Posterior vena cava (tissue), 2 donors: ENCODE results near the gene BRD1. TPM values are rescaled to one million over a fixed set of nuclear protein-coding genes. Genes with fewer than 3 reads are reported as not detected.
"Not testable (repeated sequence)": the region's sequence is repeated elsewhere in the genome, so short reads cannot be mapped to it uniquely, and the experiment has no call there.

ENCODE experiments used
- DNase-seq: peaks from one replicate; pipeline ENCODE4 v3.0.0-alpha.2; 2020; ENCODE audit warnings: low spot score
- intact Hi-C, 2 donors: fragments of 100-400 bp; cut with DNase I; formaldehyde crosslinking; loops; one replicate each; pipeline versions ENCODE4 v1.14.1 to v1.14.2; 2022 to 2023
- total RNA-seq, 2 donors: library from RNA; stranded (reverse); fragmentation: NEBNext Ultra II Directional; extraction: Animal tissue kit (Norgen Biotek cat#: 25700); gene quantifications; one replicate each; pipeline ENCODE4 v1.2.1, GENCODE V29; 2021
- donor health status: DM: yes; HTN: yes; CAD: no.
- donor health status: DM: yes; HTN: yes; CAD: no.

Gene BRD1
- total RNA-seq, 2 donors from 2014 or later, result 20.8 to 21.7 TPM

DNA sequence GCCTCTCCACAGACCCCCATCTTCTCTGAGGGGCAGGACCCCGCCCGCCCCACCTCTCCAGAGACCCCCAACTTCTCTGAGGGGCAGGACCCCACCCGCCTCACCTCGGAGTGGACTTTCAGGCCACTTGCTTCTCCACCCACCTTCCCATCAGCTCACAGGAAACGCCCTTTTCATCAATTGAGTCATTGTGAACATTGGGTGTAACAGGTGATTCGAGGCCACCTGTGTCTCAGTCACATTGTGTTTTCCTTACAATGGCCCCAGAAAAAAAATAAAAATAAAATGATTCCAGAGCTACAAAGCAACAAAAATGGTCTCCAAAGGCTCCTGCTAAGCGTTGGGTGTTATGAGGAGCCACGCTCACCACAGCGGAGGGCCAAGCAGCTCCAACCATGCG lies 36.0 kb downstream of the BRD1 start:
- intact Hi-C loops, result no loop called here
- DNase-seq, result no peak

GRCh38 chr22:49790912-49791311 lies 36.8 kb downstream of the BRD1 start:
- DNase-seq, result no peak
- intact Hi-C loops, result no loop called here

- intact Hi-C loops, result loop anchor here in 1 of 2 donors (10.0 kb wide), 1 partner anchor 425 kb away; no protein-coding TSS in a partner anchor
- no peak for DNase-seq
Measured at GRCh38 chr22:49789289-49790141, 38.2 kb downstream of the BRD1 start.

DNA sequence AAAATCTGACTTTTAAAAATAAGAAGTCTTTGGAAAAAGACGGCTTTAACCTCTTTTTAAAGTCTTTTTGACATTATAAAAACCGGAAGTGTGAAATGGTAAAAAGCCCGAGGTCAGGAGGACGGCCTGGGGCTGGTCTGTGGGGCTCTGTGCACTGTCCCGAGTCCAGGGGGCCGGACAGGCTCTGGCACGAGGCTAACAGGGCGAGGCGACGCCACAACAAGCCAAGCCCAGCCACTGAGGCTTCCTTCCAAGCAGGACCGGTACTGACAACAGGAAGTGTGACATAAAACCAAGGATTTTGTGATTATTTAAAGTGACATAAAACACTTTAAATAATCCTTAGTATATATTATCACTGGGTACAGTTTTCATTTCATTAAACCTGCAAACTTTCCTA lies 39.2 kb downstream of the BRD1 start:
- intact Hi-C loops, result loop anchor here in 1 of 2 donors (10.0 kb wide), 1 partner anchor 426 kb away; no protein-coding TSS in a partner anchor

DNA sequence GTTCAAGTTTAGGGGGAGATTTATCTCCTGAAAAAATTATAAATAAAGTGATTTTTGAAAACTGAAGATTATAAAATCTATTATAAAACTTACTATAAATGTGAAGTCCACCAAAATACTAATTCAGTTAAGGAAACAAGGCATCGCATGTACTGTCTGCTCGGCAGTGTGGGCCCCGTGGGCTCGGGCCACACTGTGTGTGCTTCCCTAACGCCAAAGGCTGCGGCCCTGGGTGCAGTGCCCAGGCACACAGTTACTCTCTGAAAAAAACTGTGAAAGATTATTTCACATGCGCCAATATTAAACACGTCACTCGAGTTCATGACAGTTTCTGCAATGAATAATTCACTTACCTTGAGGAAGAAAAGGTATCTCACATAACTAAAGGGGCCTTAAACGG lies 39.8 kb downstream of the BRD1 start:
- intact Hi-C loops, result loop anchor here in 1 of 2 donors (10.0 kb wide), 1 partner anchor 427 kb away; no protein-coding TSS in a partner anchor
- no peak for DNase-seq

More for the DNA sequence above, 39.2 kb downstream of the BRD1 start:
- peak; percentile 93 for DNase-seq

- DNase-seq, result no peak
- intact Hi-C loops, result loop anchor here in 1 of 2 donors (10.0 kb wide), 1 partner anchor 428 kb away; no protein-coding TSS in a partner anchor
Measured at GRCh38 chr22:49786976-49787706, 40.5 kb downstream of the BRD1 start.

- no peak for DNase-seq
- intact Hi-C loops, result loop anchor here in 1 of 2 donors (10.0 kb wide), 1 partner anchor 429 kb away; no protein-coding TSS in a partner anchor
Measured at GRCh38 chr22:49785841-49786471, 41.7 kb downstream of the BRD1 start.

DNA sequence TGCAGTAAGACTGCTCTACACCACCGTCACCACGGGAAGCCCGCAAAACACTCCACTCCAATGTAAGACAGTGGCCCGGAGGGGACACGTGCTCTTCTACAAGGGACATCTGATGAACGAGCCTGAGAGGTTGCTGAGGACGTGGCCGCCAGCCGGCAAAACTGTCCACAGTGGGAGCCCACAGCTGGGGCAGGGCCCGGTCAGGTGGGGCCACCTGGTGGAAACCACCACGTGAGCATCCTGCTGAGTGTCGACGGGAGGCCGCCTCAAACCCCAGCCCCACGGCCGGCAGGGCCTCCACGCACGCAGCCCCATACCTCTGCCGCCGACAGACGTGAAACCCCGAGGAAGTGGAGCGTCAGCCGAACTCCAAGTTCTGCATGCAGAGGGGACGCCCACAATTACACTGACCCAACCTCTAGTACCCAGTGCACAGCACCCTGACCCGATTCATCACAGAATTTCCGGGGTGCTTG lies 42.6 kb downstream of the BRD1 start:
- DNase-seq, result no peak
- intact Hi-C loops, result loop anchor here in 1 of 2 donors (10.0 kb wide), 1 partner anchor 430 kb away; no protein-coding TSS in a partner anchor

GRCh38 chr22:49784630-49784971 lies 43.1 kb downstream of the BRD1 start:
- DNase-seq, result no peak
- intact Hi-C loops, result loop anchor here in 1 of 2 donors (10.0 kb wide), 1 partner anchor 430 kb away; no protein-coding TSS in a partner anchor

DNA sequence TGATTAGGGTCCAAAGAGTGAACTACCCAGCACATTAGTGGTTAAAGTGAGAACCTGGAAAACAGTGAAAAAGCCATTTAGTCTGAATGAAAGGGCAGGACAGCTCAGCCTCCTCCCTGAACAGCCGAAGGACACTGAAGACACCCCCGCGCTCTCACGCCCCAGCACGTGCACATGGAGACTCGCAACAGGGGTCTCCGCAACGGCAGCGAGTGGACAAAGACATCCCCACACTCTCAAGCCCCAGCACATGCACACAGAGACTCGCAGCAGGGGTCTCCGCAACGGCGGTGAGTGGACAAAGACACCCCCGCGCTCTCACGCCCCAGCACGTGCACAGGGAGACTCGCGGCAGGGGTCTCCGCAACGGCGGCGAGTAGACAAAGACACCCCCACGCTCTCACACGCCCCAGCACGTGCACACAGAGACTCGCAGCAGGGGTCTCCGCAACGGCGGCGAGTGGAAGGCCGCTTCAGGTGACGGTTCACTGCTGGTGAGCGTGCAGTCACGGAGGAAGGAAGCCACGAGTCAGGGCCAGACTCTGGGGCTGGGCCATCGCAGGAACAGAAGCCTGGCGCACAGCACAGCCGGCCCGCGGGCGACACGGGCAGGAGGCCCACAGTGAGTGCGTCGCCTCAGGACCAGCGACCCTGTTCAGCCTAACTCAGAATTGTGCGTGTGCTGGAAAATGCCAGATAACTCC lies 43.6 kb downstream of the BRD1 start:
- intact Hi-C loops, result loop anchor here in 1 of 2 donors (10.0 kb wide), 1 partner anchor 431 kb away; no protein-coding TSS in a partner anchor
- no peak for DNase-seq

- intact Hi-C loops, result loop anchor here in 1 of 2 donors (10.0 kb wide), 1 partner anchor 432 kb away; no protein-coding TSS in a partner anchor
- no peak for DNase-seq
Measured at GRCh38 chr22:49783036-49783746, 44.5 kb downstream of the BRD1 start.

- intact Hi-C loops, result loop anchor here in 1 of 2 donors (10.0 kb wide), 1 partner anchor 433 kb away; no protein-coding TSS in a partner anchor
- DNase-seq, result not testable (repeated sequence)
Measured at GRCh38 chr22:49781886-49782285, 45.8 kb downstream of the BRD1 start.

DNA sequence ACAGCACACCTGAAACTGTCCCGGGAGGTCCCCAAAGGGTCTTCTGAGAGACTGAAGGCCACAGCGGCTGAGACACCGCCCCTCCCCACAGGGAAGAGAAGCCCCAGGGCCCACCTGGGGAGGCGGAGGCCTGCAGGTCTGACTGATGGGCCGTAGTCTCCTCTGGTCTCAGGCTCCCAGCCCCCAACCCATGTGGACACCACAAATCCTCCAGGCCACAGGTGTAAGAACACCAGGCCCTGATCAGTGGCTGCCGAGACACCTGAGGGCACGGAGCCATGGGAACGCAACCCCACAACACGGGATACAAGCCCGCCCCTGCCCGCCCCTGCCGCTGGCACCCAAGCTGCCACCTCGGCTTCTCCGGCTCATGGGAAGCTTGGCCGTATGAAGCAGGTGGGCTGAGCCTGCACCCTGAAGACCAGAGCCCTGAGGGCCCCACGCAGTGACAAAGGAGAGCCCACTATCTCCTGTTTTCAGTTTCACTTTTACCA lies 46.3 kb downstream of the BRD1 start:
- intact Hi-C loops, result loop anchor here in 1 of 2 donors (10.0 kb wide), 1 partner anchor 433 kb away; no protein-coding TSS in a partner anchor

DNA sequence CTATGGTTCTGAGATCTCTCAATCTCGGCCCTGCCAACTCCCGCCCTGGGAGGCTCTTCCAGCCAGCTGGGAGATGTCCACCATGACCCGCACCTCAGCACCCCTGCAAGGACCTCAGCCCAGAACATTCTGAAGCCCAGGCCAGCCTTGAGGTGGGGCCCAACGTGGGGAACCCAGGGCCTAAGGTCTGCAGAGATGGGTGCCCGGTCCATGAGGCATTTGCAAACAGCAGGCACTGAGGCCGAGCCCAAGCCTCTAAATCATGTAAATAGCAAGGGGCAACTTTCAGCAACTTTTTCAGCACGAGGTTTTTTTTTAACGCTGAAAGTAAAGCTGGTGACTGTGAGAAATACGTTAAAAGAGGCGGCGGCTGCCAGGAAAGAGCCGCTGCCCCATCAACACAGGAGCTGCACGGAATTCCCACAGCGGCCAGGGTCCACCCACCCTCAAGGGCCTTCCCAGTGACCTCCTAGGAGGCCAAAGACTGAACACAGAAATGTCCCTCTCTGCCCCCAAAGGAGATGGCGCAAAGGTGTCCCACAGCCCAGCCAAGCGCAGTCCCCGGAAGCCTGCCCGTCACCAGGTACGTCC lies 46.9 kb downstream of the BRD1 start:
- intact Hi-C loops, result loop anchor here in 1 of 2 donors (10.0 kb wide), 1 partner anchor 434 kb away; no protein-coding TSS in a partner anchor
- no peak for DNase-seq

More for the DNA sequence above, 46.3 kb downstream of the BRD1 start:
- DNase-seq, result no peak

GRCh38 chr22:49779853-49780697 lies 47.6 kb downstream of the BRD1 start:
- DNase-seq, result no peak
- intact Hi-C loops, result loop anchor here in 1 of 2 donors (10.0 kb wide), 1 partner anchor 435 kb away; no protein-coding TSS in a partner anchor

DNA sequence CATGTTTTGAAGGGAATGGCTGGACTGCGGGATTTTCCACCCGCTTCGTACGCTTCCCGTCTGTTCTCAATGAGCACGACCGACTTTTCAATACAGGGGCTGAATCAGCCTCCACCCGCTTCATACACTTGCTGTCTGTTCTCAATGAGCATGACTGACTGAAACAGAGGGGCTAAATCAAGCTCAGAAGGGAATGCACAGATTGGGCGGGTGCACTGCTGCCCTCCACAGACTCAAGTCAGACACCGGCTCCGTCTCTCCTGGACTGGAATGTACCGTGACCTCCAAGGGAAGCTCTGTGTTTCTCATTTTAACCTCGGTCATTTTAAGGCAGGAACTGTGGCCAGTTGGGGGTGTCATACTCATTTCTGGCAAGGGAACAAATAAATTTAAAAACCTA lies 48.5 kb downstream of the BRD1 start:
- intact Hi-C loops, result no loop called here
- no peak for DNase-seq
